Astrocyte of the spinal cord (primary cell): Measurements from ENCODE around the gene GEMIN7.

ENCODE experiments used
- DNase-seq: peaks from one replicate; pipeline ENCODE4 v3.0.0; 2011; ENCODE audit warnings: low read depth, low spot score
- H3K4me3 ChIP-seq: 2 replicates; pipeline ENCODE4 v1.5.1; 2011; ENCODE audit warnings: low read depth, mild to moderate bottlenecking, low read length, moderate library complexity
- in situ Hi-C: cut with HindIII; loops from 2 replicates; pipeline ENCODE4 v1.10.0; 2017; ENCODE audit warnings: low sequenced_read_pairs
- TF ChIP-seq, protein P1 (sequence below): IDR thresholded peaks from 2 replicates; pipeline ENCODE4 v1.5.1; 2012; ENCODE audit warnings: low read depth, mild to moderate bottlenecking, low read length, inconsistent platforms

Gene GEMIN7

DNA sequence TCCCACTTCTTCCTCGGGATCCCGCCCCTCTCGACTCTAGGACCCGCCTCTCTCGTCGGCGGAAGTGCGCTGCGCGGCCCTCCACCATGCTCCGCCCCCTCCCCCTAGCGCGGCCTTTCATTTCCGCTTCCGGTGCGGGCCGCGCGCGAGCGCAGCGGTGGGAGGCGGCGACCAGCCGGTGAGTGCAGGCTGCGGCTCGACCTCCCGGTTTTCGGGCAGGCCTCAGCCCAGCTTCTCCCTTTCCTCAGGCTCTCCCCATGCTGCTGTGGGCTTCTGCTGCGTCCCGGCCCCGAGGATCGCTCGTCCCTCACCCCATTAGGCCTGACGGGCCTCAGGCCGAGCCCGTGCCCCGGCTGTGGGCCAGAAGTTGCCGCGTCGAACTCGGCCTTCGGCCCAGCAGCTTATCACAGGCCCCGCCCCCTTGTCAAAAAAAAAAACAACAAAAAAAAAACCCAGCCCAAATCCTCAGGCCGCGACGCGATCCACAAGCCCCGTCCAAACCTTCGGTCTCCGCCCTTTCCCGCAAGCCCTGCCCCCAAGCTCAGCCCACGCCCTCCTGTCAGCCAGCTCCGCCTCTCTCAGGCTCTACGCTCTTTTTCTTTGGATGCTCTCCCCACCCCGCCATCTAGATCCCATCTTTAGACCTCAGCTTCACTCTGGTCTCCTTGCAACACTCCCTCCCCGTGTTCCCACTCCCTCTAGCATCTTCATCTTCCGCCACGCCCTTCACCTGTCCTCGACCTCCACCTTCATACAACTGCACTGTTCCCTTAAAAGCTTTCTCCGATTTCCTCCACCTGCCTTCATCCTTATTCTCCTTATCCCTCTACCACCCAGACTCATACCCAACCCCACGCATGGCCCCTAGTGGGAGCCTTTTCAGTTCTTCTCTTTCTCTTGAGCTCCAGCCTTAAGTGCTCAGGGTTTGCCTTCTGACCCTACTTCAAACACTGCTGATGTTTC, 39.8 kb upstream of the GEMIN7 start, which contains the start of gene CLASRP:
Gene CLASRP, plus strand, starts transcription at position 115 of the 963 bp plus-strand sequence. CDS start 1,168 bp downstream, outside the sequence.
- TF ChIP-seq, protein P1, sequence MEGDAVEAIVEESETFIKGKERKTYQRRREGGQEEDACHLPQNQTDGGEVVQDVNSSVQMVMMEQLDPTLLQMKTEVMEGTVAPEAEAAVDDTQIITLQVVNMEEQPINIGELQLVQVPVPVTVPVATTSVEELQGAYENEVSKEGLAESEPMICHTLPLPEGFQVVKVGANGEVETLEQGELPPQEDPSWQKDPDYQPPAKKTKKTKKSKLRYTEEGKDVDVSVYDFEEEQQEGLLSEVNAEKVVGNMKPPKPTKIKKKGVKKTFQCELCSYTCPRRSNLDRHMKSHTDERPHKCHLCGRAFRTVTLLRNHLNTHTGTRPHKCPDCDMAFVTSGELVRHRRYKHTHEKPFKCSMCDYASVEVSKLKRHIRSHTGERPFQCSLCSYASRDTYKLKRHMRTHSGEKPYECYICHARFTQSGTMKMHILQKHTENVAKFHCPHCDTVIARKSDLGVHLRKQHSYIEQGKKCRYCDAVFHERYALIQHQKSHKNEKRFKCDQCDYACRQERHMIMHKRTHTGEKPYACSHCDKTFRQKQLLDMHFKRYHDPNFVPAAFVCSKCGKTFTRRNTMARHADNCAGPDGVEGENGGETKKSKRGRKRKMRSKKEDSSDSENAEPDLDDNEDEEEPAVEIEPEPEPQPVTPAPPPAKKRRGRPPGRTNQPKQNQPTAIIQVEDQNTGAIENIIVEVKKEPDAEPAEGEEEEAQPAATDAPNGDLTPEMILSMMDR, result no peak
- in situ Hi-C loops, result no loop called here
- peak within 1 kb of the TSS; percentile 95 for H3K4me3 ChIP-seq
- DNase-seq, result peak; percentile 90

DNA sequence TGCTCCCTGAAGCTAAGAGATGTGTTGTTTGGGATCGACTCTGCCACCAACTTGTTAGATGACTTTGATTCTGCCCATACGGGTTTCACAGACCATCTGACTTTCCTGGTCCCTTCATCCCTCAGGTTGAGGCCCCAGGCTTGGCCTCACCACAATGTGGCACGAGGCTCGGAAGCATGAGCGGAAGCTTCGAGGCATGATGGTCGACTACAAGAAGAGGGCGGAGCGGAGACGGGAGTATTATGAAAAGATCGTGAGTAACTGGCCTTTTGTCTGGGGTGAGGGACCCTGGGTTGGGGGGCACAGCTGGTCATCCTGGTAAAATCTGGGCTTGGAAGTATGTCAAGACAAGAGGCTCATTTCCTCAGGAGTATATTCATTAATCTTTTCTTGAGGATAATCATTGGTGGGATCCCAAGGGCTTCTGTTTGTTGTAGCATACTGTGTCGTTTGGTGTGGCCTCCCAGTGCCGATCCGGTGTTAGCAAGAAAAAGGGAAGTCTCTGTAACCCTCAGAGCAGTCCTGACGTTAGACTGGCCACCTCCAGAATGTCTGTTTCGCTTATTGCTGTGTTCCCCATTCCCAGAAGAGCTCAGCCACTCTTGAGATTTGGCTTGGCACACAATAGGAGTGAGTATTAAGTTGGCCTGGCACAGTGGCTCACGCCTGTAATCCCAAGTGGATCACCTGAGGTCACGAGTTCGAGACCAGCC, 38.8 kb upstream of the GEMIN7 start:
- no peak for DNase-seq
- peak overlapping the region; percentile 95 for H3K4me3 ChIP-seq
- TF ChIP-seq, protein P1, result no peak
- in situ Hi-C loops, result no loop called here

DNA sequence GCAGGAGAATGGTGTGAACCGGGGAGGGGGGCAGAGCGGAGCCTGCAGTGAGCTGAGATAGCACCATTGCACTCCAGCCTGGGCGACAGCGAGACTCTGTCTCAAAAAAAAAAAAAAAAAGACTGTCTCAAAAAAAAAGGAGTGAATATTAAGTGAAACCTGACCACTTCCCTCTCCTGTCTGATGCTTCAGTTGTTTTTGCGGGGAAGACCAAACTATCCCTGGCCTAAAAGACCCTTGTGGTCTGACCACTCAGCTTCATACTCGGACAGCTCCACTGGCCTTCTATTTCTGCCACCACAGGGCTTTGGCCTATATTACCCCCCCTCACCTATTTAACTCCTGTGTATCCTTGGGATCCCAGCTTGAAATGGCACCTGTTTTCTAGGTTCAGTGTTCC, 37.9 kb upstream of the GEMIN7 start:
- in situ Hi-C loops, result no loop called here
- DNase-seq, result no peak
- no peak overlapping the region for H3K4me3 ChIP-seq
- TF ChIP-seq, protein P1, result no peak

DNA sequence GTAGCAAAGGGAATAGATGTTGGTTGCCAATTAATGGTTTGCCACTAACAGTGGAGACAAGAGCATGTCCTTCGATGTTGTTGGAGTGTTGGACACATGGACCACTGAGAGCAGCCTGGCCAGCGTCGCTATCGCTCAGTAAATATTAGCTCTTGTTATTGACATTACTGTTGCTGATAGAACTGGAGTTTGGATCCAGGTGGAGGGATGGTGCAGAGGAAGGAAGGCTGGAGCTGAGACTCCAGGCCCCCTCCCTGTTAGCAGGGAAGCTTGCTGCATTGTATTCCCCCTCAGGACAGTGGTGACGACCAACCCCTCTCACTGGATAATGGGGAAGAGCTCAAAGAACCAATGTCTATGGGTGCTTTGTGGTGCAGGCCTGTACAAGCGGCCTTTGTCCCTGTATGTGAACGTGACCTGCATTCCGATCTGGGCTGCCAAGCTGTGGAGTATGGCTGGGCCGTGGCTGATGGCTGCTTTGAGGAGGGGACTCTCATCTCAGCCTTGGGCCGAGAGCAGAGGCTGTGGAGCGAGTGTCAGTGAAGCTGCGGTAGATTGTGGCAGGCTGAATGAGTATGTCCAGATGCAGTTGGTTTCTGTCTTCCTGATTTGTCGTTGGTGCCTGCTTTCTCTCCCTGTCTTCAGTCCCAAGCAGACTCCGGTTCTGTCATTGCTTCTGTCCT, 33.2 kb upstream of the GEMIN7 start:
- in situ Hi-C loops, result no loop called here
- no peak for DNase-seq
- no peak overlapping the region for H3K4me3 ChIP-seq
- TF ChIP-seq, protein P1, result no peak

DNA sequence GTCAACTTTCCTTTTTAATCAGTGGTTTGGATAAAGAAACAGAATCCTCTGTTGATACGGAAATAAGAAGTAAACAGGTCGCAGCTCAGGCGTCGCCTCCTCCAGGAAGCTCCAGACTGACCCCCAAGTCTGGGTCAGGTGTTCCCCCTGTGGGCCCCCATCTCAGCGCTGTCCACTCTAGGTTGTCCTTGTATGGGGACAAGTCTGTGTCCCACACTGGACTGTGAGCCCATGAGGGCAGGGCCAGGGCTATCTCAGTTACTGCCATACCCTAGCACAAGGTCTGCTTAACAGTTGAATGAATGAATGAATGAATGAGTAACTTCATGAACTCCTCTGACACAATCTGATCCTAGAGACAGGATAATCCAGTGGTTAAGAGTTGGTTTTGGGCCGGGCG, 32.7 kb upstream of the GEMIN7 start:
- TF ChIP-seq, protein P1, result no peak
- in situ Hi-C loops, result no loop called here
- no peak overlapping the region for H3K4me3 ChIP-seq
- no peak for DNase-seq

DNA sequence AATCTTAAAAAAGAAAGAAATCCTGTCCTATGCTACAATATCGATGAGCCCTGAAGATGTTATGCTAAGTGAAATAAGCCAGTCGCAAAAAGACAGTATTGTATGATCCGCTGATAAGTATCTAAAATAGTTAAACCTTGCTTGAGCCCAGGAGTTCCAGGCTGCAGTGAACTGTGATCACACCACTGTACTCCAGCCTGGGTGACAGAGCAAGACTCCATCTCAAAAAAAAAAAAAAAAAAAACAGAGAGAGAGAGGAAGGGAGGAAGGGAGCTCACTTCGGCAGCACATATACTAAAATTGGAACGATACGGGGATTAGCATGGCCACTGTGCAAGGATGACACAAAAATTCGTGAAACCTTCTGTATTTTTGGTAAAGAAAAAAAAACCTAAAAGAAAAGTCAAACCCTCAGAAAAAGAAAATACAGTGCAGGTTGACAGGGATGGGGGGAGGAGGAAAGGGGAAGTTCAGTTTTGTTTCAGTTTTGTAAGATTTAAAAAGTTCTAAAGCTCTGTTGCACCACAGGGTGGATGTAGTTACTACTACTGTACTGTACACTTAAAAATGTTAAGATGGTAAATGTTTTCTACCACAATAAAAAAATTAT, 31.8 kb upstream of the GEMIN7 start:
- in situ Hi-C loops, result no loop called here
- DNase-seq, result no peak
- no peak overlapping the region for H3K4me3 ChIP-seq
- TF ChIP-seq, protein P1, result no peak
